ENCODE results near the gene BMPER. TPM values are rescaled to one million over a fixed set of nuclear protein-coding genes. Genes with fewer than 3 reads are reported as not detected.

BMPER gene
- total and polyA plus RNA-seq, 2 experiments from 2014 or later = 4.5 to 6.3 TPM

- no peak overlapping the region for H3K4me2 ChIP-seq
- no peak for DNase-seq (ENCODE audit: low spot score)
- TF ChIP-seq EZH2phosphoT487 (IDR thresholded peaks at IDR 0.05; ENCODE audit: low read depth, severe bottlenecking, unreplicated experiment) (no peak), EZH2 (IDR thresholded peaks at IDR 0.05; ENCODE audit: borderline replicate concordance) (no peak), CTCF (IDR thresholded peaks at IDR 0.05; ENCODE audit: poor library complexity) (no peak)
Observed at GRCh38 chr7:33873518-33873917, 31.8 kb upstream of the BMPER start.

DNA sequence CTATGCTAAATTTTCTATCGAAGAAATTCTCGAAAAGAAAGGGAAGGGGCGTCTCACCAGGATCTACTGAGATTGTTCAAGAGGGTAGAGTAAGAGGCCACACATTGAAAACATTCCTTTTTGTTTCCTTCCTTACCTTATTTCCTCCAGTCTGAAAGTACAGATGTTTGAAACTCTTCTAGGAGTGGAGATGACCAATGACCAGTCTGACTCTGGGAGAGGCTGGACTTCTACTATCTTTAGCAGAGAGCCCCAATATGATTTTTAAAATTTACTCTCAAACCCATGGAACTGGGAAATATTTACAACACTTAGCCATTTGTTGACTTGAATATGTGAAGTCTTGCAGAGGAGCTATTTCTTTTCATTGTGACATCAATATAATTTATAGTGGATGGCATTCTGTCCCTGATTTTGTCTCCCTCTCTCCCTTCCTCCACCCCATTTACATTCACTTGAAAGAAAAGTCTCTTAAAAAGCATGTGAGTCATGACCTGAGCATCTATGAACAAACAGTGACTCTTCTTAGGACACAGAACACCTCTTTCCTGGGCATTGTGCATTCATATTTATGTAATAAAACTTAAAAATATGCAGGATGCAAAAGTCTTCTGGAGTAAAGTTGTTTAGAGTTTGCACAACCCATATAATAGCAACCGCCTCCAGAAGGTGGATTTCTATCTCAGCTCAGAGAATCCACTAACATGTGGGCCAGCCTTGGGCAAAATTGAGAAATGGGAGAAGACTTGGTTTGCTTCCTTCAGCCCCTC, 31.2 kb upstream of the BMPER start:
- WGBS (ENCODE audit: low lambda C conversion rate, missing lambda C conversion rate) = 68% methylated on average over 4 of the region's 4 CpGs
- Histone ChIP-seq H3K79me2 (no peaks in the 10 kb centered on the region), H3K4me2 (no peak overlapping the region), H3K9me2 (replicated peaks; ENCODE audit: insufficient read depth) (no peaks in the 10 kb centered on the region), H2AFZ (no peak overlapping the region), H3K4me1 (ENCODE audit: insufficient read depth) (peaks cover 9% of the 10 kb centered on the region), H3K4me3 (no peak overlapping the region), H3K27ac (no peak overlapping the region), H3K27me3 (no peaks in the 10 kb centered on the region), H4K20me1 (ENCODE audit: insufficient read depth, poor library complexity, severe bottlenecking) (no peaks in the 10 kb centered on the region), H3K36me3 (replicated peaks; ENCODE audit: insufficient read depth, low read depth) (no peaks in the 10 kb centered on the region), H3K9me3 (ENCODE audit: low read depth) (no peaks in the 10 kb centered on the region)
- no peak for TF ChIP-seq CTCF (IDR thresholded peaks at IDR 0.05; ENCODE audit: poor library complexity)
- no peak for TF ChIP-seq EZH2phosphoT487 (IDR thresholded peaks at IDR 0.05; ENCODE audit: low read depth, severe bottlenecking, unreplicated experiment)
- no peak for TF ChIP-seq EZH2 (IDR thresholded peaks at IDR 0.05; ENCODE audit: borderline replicate concordance)
- DNase-seq (ENCODE audit: low spot score) = no peak

More at GRCh38 chr7:33873518-33873917, 31.8 kb upstream of the BMPER start:
- H3K27ac ChIP-seq = no peak overlapping the region
- no peaks in the 10 kb centered on the region for H3K36me3 ChIP-seq (replicated peaks; ENCODE audit: insufficient read depth, low read depth)
- H3K9me2 ChIP-seq (replicated peaks; ENCODE audit: insufficient read depth) = no peaks in the 10 kb centered on the region
- no peak overlapping the region for H2AFZ ChIP-seq
- H3K4me1 ChIP-seq (ENCODE audit: insufficient read depth) = peaks cover 9% of the 10 kb centered on the region
- WGBS (ENCODE audit: low lambda C conversion rate, missing lambda C conversion rate) = 96% methylated on average over 1 of the region's 1 CpG
- H3K79me2 ChIP-seq = no peaks in the 10 kb centered on the region
- H3K27me3 ChIP-seq = no peaks in the 10 kb centered on the region
- no peak overlapping the region for H3K4me3 ChIP-seq
- H3K9me3 ChIP-seq (ENCODE audit: low read depth) = no peaks in the 10 kb centered on the region
- H4K20me1 ChIP-seq (ENCODE audit: insufficient read depth, poor library complexity, severe bottlenecking) = no peaks in the 10 kb centered on the region

GRCh38 chr7:33874943-33875342, 30.4 kb upstream of the BMPER start:
- Histone ChIP-seq H3K79me2 (no peaks in the 10 kb centered on the region), H3K27ac (no peak overlapping the region), H3K9me3 (ENCODE audit: low read depth) (no peaks in the 10 kb centered on the region), H3K4me2 (no peak overlapping the region), H2AFZ (no peak overlapping the region), H3K9me2 (replicated peaks; ENCODE audit: insufficient read depth) (no peaks in the 10 kb centered on the region), H4K20me1 (ENCODE audit: insufficient read depth, poor library complexity, severe bottlenecking) (no peaks in the 10 kb centered on the region), H3K4me3 (no peak overlapping the region), H3K4me1 (ENCODE audit: insufficient read depth) (peaks cover 9% of the 10 kb centered on the region), H3K36me3 (replicated peaks; ENCODE audit: insufficient read depth, low read depth) (no peaks in the 10 kb centered on the region), H3K27me3 (no peaks in the 10 kb centered on the region)
- 76% methylated on average over 5 of the region's 5 CpGs for WGBS (ENCODE audit: low lambda C conversion rate, missing lambda C conversion rate)
- TF ChIP-seq EZH2 (IDR thresholded peaks at IDR 0.05; ENCODE audit: borderline replicate concordance) (no peak), EZH2phosphoT487 (IDR thresholded peaks at IDR 0.05; ENCODE audit: low read depth, severe bottlenecking, unreplicated experiment) (no peak), CTCF (IDR thresholded peaks at IDR 0.05; ENCODE audit: poor library complexity) (no peak)
- DNase-seq (ENCODE audit: low spot score) = no peak
